GM12878 (cell line): ENCODE measurements around the gene RABL6. TPM values are rescaled to one million over a fixed set of nuclear protein-coding genes. Genes with fewer than 3 reads are reported as not detected.

Experiments used
- BHLHE40 ChIP-seq, 2 experiments: fragments of 450-650 bp in 1 of 2; IDR thresholded peaks; 2 replicates each; pipeline ENCODE4 v1.6.1; 2011 to 2017; ENCODE audit warnings: low read depth in 2 of 2, borderline replicate concordance in 1 of 2, improper control_type of control experiment in 1 of 2, low read length in 1 of 2, mild to moderate bottlenecking in 1 of 2
- BRCA1 ChIP-seq: IDR thresholded peaks from 2 replicates; pipeline ENCODE4 v1.6.1; 2011; ENCODE audit warnings: low read depth, low read length, improper control_type of control experiment
- DPF2 ChIP-seq: fragments of 450-650 bp; IDR thresholded peaks from 2 replicates; pipeline ENCODE4 v1.6.1; 2017; ENCODE audit warnings: mild to moderate bottlenecking
- EED ChIP-seq: sonication (generic); IDR thresholded peaks from 2 replicates; pipeline ENCODE4 v1.6.1; 2016; ENCODE audit warnings: antibody characterized with exemption, low read depth
- EGR1 ChIP-seq, 2 experiments: IDR thresholded peaks; 1 replicate in 1 of 2; 2 replicates in 1 of 2; pipeline ENCODE4 v1.6.1; 2011 to 2012; ENCODE audit warnings: low read depth in 2 of 2, low read length in 2 of 2, borderline replicate concordance in 1 of 2, mild to moderate bottlenecking in 1 of 2, moderate library complexity in 1 of 2
- FOXK2 ChIP-seq: fragments of 450-650 bp; IDR thresholded peaks from 2 replicates; pipeline ENCODE4 v1.6.1; 2017; ENCODE audit warnings: mild to moderate bottlenecking, moderate library complexity
- GABPA ChIP-seq: IDR thresholded peaks from 2 replicates; pipeline ENCODE4 v1.6.1; 2014; ENCODE audit warnings: antibody characterized with exemption, low read depth, mild to moderate bottlenecking, inconsistent platforms
- HDAC2 ChIP-seq: fragments of 200-600 bp; sonication (generic); IDR thresholded peaks from 2 replicates; pipeline ENCODE4 v1.6.1; 2017
- IKZF1 ChIP-seq: fragments of 450-650 bp; conservative IDR thresholded peaks from 2 replicates; pipeline ENCODE4 v1.6.1; 2017; ENCODE audit warnings: antibody characterized with exemption, mild to moderate bottlenecking
- IKZF2 ChIP-seq, 2 experiments: fragments of 450-650 bp; IDR thresholded peaks; 2 replicates each; pipeline ENCODE4 v1.6.1; 2017; ENCODE audit warnings: mild to moderate bottlenecking in 2 of 2, moderate library complexity in 2 of 2
- MEF2B ChIP-seq: fragments of 450-650 bp; IDR thresholded peaks from 2 replicates; pipeline ENCODE4 v1.6.1; 2018; ENCODE audit warnings: mild to moderate bottlenecking, moderate library complexity; ENCODE audit not compliant: partially characterized antibody, poor library complexity, severe bottlenecking
- NBN ChIP-seq: fragments of 450-650 bp; IDR thresholded peaks from 2 replicates; pipeline ENCODE4 v1.6.1; 2016
- SMAD1 ChIP-seq: fragments of 450-650 bp; IDR thresholded peaks from 2 replicates; pipeline ENCODE4 v1.6.1; 2018; ENCODE audit warnings: mild to moderate bottlenecking, low read depth; ENCODE audit not compliant: partially characterized antibody
- SMC3 ChIP-seq: IDR thresholded peaks from 2 replicates; pipeline ENCODE4 v1.6.1; 2011; ENCODE audit warnings: low read length, improper control_type of control experiment, borderline replicate concordance
- polyA plus RNA-seq, 11 experiments: library from polyadenylated mRNA; depleted of rRNA in 4 of 11; unstranded in 6 of 11; stranded (reverse) in 5 of 11; fragments of >200 nt; fragmentation: Nextera tagmentation in 4 of 11; fragmentation: Illumina TruSeq in 1 of 11; extraction: Ambion mirVana in 4 of 11; extraction: Trizol in 1 of 11; gene quantifications; 1 replicate in 1 of 11; 2 replicates in 10 of 11; pipeline versions ENCODE4 v1.2.1 to v1.2.3, GENCODE V29; 2011 to 2016; ENCODE audit warnings: inconsistent platforms in 2 of 11, missing spikeins in 2 of 11, low read depth in 1 of 11
- total RNA-seq, 4 experiments: library from RNA; depleted of rRNA in 3 of 4; stranded (reverse); fragments of >200 nt in 3 of 4; fragmentation: Illumina TruSeq in 1 of 4; extraction: Trizol in 1 of 4; gene quantifications; 2 replicates each; pipeline versions ENCODE4 v1.2.1 to v1.2.3, GENCODE V29; 2013 to 2021
- TF ChIP-seq, protein P1 (sequence below), 3 experiments: IDR thresholded peaks in 2 of 3; conservative IDR thresholded peaks in 1 of 3; 2 replicates each; pipeline ENCODE4 v1.5.1; 2011; ENCODE audit warnings: low read depth in 3 of 3, low read length in 3 of 3, mild to moderate bottlenecking in 3 of 3, control low read depth in 2 of 3, moderate library complexity in 2 of 3, inconsistent platforms in 1 of 3, mixed read lengths in 1 of 3; ENCODE audit not compliant: control insufficient read depth in 2 of 3, insufficient read depth in 1 of 3; ENCODE audit errors: extremely low read depth in 1 of 3
- TF ChIP-seq, protein P2 (sequence below): IDR thresholded peaks from 2 replicates; pipeline ENCODE4 v1.6.1; 2012; ENCODE audit warnings: improper control_type of control experiment, low read depth, low read length; ENCODE audit not compliant: insufficient replicate concordance
- TF ChIP-seq, protein P3 (sequence below): fragments of 450-650 bp; IDR thresholded peaks from 2 replicates; pipeline ENCODE4 v1.6.1; 2016; ENCODE audit warnings: mild to moderate bottlenecking, moderate library complexity, borderline replicate concordance

RABL6 gene
- total and polyA plus RNA-seq, 10 of the 15 experiments (the other 5 are each of a cell fraction or from before 2014, with no cell fraction given) = 1.4 to 134 (median 42.7) TPM

DNA sequence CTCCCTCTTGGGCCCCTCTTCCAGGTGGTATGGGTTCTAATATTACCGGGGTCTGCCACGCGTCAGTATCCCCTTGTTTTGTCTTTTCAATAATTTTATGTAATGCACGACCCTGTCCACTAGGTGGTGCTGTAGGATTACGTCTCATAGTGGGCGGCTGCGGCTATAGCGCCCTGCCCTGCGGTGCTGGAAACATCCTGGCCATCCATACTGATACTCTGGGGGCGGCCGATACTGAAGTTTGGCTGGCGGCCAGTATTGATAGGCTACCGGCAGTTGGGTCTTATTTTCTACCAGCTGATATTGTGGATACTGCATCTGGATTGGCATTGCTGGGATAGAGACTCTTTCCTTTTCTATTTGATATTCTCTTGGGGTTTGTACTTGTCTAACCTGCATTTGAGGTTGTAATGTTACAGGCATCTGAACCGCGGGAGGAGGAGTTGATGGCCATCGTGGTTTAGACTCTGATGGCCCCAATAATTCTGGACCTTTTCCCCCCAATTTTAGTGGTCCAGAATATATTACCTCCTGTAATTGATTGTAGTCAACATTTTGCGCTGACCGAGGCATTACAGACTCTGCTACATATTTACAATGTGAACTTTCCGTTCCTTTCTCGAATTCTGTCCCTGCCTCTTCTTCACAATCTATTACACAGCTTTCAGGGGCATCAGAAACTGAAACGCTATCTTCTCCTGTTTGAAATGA lies 19.9 kb upstream of the RABL6 start (continued):
- TF ChIP-seq EED (0 out of 2 replicates have a peak, but pooled peaks have one; percentile 45), DPF2 (no peak), SMAD1 (peak; percentile 64), GABPA (no peak), FOXK2 (no peak), SMC3 (peak; percentile 63), BRCA1 (no peak), IKZF2 (IDR thresholded peaks at IDR 0.05) (peak in 1 of 2 experiments; percentile 27; a peak in 1 of 4 replicates), BHLHE40 (IDR thresholded peaks at IDR 0.05; ENCODE audit: borderline replicate concordance in 1 of 2, low read depth in 2 of 2, low read length in 1 of 2) (0 out of 4 replicates have a peak, but pooled peaks of 1 of the 2 experiments have one; percentile 13), MEF2B (peak; percentile 59), IKZF1 (peak; percentile 57), HDAC2 (no peak), NBN (0 out of 2 replicates have a peak, but pooled peaks have one; percentile 51), EGR1 (IDR thresholded peaks at IDR 0.05; ENCODE audit: borderline replicate concordance in 1 of 2, low read depth in 2 of 2, low read length in 2 of 2) (0 out of 3 replicates have a peak, but pooled peaks of 1 of the 2 experiments have one; percentile 22)
- TF ChIP-seq, protein P1, sequence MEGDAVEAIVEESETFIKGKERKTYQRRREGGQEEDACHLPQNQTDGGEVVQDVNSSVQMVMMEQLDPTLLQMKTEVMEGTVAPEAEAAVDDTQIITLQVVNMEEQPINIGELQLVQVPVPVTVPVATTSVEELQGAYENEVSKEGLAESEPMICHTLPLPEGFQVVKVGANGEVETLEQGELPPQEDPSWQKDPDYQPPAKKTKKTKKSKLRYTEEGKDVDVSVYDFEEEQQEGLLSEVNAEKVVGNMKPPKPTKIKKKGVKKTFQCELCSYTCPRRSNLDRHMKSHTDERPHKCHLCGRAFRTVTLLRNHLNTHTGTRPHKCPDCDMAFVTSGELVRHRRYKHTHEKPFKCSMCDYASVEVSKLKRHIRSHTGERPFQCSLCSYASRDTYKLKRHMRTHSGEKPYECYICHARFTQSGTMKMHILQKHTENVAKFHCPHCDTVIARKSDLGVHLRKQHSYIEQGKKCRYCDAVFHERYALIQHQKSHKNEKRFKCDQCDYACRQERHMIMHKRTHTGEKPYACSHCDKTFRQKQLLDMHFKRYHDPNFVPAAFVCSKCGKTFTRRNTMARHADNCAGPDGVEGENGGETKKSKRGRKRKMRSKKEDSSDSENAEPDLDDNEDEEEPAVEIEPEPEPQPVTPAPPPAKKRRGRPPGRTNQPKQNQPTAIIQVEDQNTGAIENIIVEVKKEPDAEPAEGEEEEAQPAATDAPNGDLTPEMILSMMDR (IDR thresholded peaks at IDR 0.05 in 2 of 3, conservative IDR thresholded peaks at IDR 0.05 in 1 of 3; ENCODE audit: control insufficient read depth in 2 of 3, extremely low read depth in 1 of 3, insufficient read depth in 1 of 3, low read depth in 3 of 3, low read length in 3 of 3) = peak; percentile 64 to 92 (median 77)
- TF ChIP-seq, protein P2, sequence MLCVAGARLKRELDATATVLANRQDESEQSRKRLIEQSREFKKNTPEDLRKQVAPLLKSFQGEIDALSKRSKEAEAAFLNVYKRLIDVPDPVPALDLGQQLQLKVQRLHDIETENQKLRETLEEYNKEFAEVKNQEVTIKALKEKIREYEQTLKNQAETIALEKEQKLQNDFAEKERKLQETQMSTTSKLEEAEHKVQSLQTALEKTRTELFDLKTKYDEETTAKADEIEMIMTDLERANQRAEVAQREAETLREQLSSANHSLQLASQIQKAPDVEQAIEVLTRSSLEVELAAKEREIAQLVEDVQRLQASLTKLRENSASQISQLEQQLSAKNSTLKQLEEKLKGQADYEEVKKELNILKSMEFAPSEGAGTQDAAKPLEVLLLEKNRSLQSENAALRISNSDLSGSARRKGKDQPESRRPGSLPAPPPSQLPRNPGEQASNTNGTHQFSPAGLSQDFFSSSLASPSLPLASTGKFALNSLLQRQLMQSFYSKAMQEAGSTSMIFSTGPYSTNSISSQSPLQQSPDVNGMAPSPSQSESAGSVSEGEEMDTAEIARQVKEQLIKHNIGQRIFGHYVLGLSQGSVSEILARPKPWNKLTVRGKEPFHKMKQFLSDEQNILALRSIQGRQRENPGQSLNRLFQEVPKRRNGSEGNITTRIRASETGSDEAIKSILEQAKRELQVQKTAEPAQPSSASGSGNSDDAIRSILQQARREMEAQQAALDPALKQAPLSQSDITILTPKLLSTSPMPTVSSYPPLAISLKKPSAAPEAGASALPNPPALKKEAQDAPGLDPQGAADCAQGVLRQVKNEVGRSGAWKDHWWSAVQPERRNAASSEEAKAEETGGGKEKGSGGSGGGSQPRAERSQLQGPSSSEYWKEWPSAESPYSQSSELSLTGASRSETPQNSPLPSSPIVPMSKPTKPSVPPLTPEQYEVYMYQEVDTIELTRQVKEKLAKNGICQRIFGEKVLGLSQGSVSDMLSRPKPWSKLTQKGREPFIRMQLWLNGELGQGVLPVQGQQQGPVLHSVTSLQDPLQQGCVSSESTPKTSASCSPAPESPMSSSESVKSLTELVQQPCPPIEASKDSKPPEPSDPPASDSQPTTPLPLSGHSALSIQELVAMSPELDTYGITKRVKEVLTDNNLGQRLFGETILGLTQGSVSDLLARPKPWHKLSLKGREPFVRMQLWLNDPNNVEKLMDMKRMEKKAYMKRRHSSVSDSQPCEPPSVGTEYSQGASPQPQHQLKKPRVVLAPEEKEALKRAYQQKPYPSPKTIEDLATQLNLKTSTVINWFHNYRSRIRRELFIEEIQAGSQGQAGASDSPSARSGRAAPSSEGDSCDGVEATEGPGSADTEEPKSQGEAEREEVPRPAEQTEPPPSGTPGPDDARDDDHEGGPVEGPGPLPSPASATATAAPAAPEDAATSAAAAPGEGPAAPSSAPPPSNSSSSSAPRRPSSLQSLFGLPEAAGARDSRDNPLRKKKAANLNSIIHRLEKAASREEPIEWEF = peak; percentile 90
- TF ChIP-seq, protein P3, sequence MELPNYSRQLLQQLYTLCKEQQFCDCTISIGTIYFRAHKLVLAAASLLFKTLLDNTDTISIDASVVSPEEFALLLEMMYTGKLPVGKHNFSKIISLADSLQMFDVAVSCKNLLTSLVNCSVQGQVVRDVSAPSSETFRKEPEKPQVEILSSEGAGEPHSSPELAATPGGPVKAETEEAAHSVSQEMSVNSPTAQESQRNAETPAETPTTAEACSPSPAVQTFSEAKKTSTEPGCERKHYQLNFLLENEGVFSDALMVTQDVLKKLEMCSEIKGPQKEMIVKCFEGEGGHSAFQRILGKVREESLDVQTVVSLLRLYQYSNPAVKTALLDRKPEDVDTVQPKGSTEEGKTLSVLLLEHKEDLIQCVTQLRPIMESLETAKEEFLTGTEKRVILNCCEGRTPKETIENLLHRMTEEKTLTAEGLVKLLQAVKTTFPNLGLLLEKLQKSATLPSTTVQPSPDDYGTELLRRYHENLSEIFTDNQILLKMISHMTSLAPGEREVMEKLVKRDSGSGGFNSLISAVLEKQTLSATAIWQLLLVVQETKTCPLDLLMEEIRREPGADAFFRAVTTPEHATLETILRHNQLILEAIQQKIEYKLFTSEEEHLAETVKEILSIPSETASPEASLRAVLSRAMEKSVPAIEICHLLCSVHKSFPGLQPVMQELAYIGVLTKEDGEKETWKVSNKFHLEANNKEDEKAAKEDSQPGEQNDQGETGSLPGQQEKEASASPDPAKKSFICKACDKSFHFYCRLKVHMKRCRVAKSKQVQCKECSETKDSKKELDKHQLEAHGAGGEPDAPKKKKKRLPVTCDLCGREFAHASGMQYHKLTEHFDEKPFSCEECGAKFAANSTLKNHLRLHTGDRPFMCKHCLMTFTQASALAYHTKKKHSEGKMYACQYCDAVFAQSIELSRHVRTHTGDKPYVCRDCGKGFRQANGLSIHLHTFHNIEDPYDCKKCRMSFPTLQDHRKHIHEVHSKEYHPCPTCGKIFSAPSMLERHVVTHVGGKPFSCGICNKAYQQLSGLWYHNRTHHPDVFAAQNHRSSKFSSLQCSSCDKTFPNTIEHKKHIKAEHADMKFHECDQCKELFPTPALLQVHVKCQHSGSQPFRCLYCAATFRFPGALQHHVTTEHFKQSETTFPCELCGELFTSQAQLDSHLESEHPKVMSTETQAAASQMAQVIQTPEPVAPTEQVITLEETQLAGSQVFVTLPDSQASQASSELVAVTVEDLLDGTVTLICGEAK = no peak
